Measurements from ENCODE around the gene MBNL1.
"Not testable (repeated sequence)": the region's sequence is repeated elsewhere in the genome, so short reads cannot be mapped to it uniquely, and the experiment has no call there.

Gene MBNL1

DNA sequence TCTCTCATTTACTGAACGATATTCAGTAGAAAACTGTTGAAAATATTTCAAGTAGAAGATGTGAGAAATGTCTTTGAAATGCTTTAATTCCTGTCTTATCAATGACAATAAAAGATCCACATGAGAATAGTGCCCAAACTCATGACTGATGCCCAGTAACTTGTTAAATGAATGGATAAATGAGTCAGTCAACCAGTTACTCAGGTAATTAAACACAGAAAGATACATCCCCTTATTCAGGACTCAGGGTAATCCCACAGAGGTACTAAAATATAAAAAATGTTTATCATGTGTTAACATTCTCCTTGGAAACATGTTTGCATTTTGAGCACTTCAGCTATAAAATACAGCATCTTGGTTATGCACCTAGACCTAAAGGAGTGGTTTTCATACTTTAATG, 169.5 kb downstream of the MBNL1 start:
- DNase-seq (no peak), ATAC-seq (replicated peaks) (no peak)
- no peak overlapping the region for H3K4me3 Mint-ChIP-seq
- H3K4me1 Mint-ChIP-seq = peaks cover 23 to 55% of the 10 kb centered on the region in 2 donors
- peaks cover 47 to 56% of the 10 kb centered on the region in 2 donors for H3K36me3 Mint-ChIP-seq
- H3K27me3 Mint-ChIP-seq = no peaks in the 10 kb centered on the region
- peaks cover 7 to 10% of the 10 kb centered on the region in 2 donors for H3K9me3 Mint-ChIP-seq
- H3K27ac Mint-ChIP-seq = no peak overlapping the region

DNA sequence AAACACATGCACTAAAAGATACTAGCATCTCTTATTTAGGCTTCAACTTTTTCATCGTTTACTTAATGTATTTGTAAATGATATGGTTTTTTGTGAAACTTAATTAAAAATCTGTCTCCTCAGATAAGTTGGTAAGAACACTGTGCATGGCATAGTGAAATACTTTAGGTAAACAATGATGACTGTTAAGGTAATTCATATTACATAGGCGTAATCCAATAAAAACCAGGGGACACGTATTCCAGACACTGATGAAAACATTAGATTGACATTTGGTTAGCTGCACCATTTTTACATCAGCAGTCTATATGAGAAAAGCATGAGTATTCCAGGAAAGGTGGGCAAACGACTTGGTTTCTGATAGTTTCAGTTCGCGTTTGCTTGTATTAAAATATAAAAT, 170.0 kb downstream of the MBNL1 start:
- Mint-ChIP-seq H3K4me3 (no peak overlapping the region), H3K27me3 (no peaks in the 10 kb centered on the region), H3K36me3 (peaks cover 44 to 53% of the 10 kb centered on the region in 2 donors), H3K27ac (no peak overlapping the region), H3K4me1 (peaks cover 23 to 58% of the 10 kb centered on the region in 2 donors), H3K9me3 (peaks cover 7 to 10% of the 10 kb centered on the region in 2 donors)
- DNase-seq = no peak
- ATAC-seq (replicated peaks) = no peak

DNA sequence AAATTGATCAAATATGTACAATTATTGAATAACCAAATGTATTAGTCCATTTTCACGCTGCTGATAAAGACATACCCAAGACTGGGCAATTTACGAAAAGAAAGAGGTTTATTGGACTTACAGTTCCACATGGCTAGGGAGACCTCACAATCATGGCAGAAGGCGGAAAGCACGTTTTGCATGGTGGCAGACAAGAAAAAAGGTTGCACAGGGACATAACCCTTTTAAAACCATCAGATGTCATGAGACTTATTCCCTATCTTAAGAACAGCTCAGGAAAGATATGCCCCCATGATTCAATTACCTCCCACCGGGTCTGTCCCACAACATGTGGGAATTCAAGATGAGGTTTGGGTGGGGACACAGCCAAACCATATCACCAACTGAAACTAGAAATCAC, 171.5 kb downstream of the MBNL1 start:
- Mint-ChIP-seq H3K4me1 (peaks cover 16 to 57% of the 10 kb centered on the region in 2 donors), H3K36me3 (peaks cover 36 to 48% of the 10 kb centered on the region in 2 donors), H3K27ac (peak overlapping the region; percentile 56)
- H3K4me3 Mint-ChIP-seq; DNase-seq; H3K27me3 Mint-ChIP-seq; ATAC-seq (replicated peaks); H3K9me3 Mint-ChIP-seq: not testable (repeated sequence)

DNA sequence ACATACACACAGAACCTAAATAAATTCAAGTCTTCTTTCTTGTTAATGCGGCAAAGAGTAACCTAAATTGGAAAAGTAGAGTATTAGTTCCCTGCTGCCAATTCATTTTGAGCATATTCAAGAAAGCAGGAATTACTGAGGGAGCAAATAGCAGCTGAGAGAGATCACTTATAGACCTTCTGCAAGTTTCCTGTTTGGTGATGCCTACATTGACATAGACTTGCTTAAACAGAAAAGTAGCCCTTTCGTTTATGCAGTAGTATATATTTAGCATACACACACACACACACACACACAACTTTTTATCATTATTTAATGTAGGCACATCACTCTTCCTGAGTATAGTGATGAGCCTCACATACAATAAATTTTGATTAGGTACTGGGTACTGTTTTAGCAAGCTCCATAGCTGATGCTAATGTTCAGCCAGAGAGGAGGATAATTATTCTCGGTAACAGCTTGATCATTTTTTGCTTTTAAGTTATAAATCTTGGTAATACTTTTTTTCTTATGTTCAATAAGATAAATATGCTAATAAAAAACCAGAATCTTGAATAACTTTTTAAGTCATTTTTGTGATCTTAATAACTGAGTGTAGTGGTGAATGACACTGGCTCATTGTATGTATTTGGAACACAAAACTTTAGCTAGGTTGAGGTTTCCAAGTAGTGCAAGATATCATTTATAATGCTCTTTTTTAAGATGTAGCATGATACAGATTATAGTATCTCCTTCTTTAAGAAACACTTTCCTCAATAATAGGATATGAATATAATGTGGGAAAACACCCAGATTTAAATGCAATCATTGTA, 174.7 kb downstream of the MBNL1 start:
- peaks cover 37 to 49% of the 10 kb centered on the region in 2 donors for H3K36me3 Mint-ChIP-seq
- peak; percentile 45 to 50 for ATAC-seq (replicated peaks)
- H3K4me3 Mint-ChIP-seq = peak overlapping the region in 1 of 2 donors; percentile 4
- DNase-seq = no peak
- H3K9me3 Mint-ChIP-seq = peaks cover 3 to 6% of the 10 kb centered on the region in 2 donors
- peaks cover 22 to 61% of the 10 kb centered on the region in 2 donors for H3K4me1 Mint-ChIP-seq
- no peak overlapping the region for H3K27ac Mint-ChIP-seq
- H3K27me3 Mint-ChIP-seq = no peaks in the 10 kb centered on the region

DNA sequence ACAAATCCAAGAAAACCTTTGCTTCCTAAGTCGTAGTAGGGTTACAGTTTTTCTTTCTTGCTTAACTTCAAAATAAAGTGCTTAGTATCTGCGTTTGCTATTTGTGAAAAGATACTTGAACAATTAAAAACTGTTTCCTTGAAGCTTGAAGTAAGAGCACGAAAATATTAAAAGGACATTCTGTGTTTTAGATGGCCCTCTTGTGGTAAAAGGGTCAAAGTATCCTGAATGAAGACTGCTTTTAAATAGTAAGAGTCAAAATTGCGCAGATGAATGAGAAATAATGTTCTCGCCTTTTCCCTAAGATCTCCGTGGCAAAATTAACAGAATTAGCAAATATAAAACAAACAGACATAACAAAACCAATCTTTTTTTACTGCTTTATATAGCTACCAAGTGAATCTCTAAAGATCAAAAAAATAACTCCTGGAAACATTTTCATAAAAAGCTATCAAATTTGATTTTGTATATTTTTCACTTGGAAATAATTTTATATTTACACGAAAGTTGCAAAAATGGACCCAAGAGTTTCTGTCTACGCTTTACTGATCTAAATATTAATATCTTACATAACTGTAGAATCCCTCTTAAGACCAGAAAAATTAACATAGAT, 175.4 kb downstream of the MBNL1 start:
- ATAC-seq (replicated peaks) (peak in 1 of 2 donors; percentile 52), DNase-seq (no peak)
- peaks cover 31 to 42% of the 10 kb centered on the region in 2 donors for H3K36me3 Mint-ChIP-seq
- H3K4me1 Mint-ChIP-seq = peaks cover 21 to 56% of the 10 kb centered on the region in 2 donors
- H3K27ac Mint-ChIP-seq = no peak overlapping the region
- no peaks in the 10 kb centered on the region for H3K27me3 Mint-ChIP-seq
- peaks cover 2 to 6% of the 10 kb centered on the region in 2 donors for H3K9me3 Mint-ChIP-seq
- no peak overlapping the region for H3K4me3 Mint-ChIP-seq

DNA sequence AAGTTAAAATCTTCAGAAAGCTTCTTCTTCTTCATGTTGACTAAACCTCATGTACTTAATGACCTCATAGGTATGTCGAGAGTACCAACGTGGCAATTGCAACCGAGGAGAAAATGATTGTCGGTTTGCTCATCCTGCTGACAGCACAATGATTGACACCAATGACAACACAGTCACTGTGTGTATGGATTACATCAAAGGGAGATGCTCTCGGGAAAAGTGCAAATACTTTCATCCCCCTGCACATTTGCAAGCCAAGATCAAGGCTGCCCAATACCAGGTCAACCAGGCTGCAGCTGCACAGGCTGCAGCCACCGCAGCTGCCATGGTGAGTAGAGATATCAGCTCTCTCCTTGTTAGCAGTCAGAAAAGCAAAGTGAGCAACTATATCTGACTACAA, 176.5 kb downstream of the MBNL1 start:
- no peak overlapping the region for H3K4me3 Mint-ChIP-seq
- H3K27me3 Mint-ChIP-seq = no peaks in the 10 kb centered on the region
- peaks cover 21 to 32% of the 10 kb centered on the region in 2 donors for H3K36me3 Mint-ChIP-seq
- no peak for DNase-seq
- H3K9me3 Mint-ChIP-seq = peaks cover 0 to under 1% of the 10 kb centered on the region in 2 donors
- H3K27ac Mint-ChIP-seq = peak overlapping the region; percentile 31
- peaks cover 17 to 45% of the 10 kb centered on the region in 2 donors for H3K4me1 Mint-ChIP-seq
- no peak for ATAC-seq (replicated peaks)

DNA sequence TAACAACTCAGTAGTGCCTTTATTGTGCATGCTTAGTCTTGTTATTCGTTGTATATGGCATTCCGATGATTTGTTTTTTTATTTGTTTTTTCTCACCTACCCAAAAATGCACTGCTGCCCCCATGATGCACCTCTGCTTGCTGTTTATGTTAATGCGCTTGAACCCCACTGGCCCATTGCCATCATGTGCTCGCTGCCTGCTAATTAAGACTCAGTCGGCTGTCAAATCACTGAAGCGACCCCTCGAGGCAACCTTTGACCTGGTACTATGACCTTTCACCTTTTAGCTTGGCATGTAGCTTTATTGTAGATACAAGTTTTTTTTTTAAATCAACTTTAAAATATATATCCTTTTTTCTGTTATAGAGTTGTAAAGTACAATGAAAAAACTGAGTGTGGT, 177.8 kb downstream of the MBNL1 start:
- DNase-seq (no peak), ATAC-seq (replicated peaks) (no peak)
- peak overlapping the region; percentile 92 for H3K27ac Mint-ChIP-seq
- peaks cover 26 to 40% of the 10 kb centered on the region in 2 donors for H3K36me3 Mint-ChIP-seq
- no peak overlapping the region for H3K4me3 Mint-ChIP-seq
- peaks cover 18 to 50% of the 10 kb centered on the region in 2 donors for H3K4me1 Mint-ChIP-seq
- H3K27me3 Mint-ChIP-seq = no peaks in the 10 kb centered on the region
- H3K9me3 Mint-ChIP-seq = no peaks in the 10 kb centered on the region

DNA sequence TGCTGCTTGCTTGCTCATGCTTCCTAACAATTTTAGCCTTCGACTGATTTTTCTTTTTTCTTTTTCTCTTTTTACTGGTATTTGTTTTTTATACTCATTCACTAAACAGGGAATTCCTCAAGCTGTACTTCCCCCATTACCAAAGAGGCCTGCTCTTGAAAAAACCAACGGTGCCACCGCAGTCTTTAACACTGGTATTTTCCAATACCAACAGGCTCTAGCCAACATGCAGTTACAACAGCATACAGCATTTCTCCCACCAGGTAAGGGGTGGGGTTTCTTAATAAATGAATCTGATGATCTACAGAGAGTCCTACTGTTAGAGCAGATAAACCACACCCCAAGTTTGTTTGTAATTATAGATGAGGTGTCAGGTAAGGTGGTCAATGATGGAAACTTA, 178.8 kb downstream of the MBNL1 start:
- Mint-ChIP-seq H3K36me3 (peaks cover 28 to 45% of the 10 kb centered on the region in 2 donors), H3K27me3 (no peaks in the 10 kb centered on the region)

DNA sequence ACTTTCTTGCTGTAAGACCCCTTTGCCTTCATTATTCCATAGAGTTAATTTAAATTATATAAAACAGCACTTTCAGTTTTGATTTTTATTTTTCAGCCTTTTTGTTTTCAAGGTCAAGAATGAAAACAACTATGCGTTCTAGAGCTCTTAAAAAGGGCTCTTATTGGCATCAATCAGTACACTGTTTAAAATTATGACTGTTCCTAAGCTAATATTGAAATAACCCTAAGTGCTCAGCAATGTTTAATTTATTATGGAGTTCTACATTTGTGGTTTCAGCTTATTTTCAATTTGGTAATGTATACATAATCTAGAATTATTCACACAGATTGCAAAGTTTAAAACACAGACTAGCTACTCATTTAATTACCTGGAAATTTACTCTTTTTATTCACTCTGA, 179.4 kb downstream of the MBNL1 start:
- Mint-ChIP-seq H3K9me3 (no peaks in the 10 kb centered on the region), H3K27ac (no peak overlapping the region), H3K4me3 (no peak overlapping the region)

More for the DNA sequence above, 178.8 kb downstream of the MBNL1 start:
- peak overlapping the region; percentile 85 for H3K27ac Mint-ChIP-seq
- DNase-seq = no peak
- no peaks in the 10 kb centered on the region for H3K9me3 Mint-ChIP-seq
- peaks cover 22 to 50% of the 10 kb centered on the region in 2 donors for H3K4me1 Mint-ChIP-seq
- ATAC-seq (replicated peaks) = no peak
- no peak overlapping the region for H3K4me3 Mint-ChIP-seq

DNA sequence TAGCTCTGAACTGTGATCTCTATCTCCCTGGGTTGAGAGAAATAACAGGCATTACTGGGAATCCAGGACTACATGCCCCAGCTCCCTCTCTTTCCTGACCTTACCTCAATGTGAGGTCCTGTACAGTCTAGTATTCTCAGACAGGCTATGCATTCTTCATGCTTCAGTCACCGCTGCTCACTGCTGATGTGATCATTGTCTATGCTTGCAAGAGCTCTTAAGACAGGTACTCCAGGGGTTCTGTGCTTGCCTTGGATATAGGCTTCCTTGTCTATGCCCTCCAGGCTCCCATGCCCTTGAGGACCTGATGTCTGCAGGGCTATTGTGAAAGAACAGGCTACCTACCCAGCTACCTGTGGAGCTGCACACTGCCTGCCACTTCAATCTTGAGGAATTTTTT, 183.6 kb downstream of the MBNL1 start:
- ATAC-seq (replicated peaks) = no peak
- Mint-ChIP-seq H3K27me3 (no peaks in the 10 kb centered on the region), H3K36me3 (peaks cover 25 to 39% of the 10 kb centered on the region in 2 donors), H3K27ac (peak overlapping the region; percentile 38), H3K4me3 (no peak overlapping the region), H3K4me1 (peaks cover 11 to 16% of the 10 kb centered on the region in 2 donors), H3K9me3 (no peaks in the 10 kb centered on the region)
- no peak for DNase-seq

More for the DNA sequence above, 179.4 kb downstream of the MBNL1 start:
- Mint-ChIP-seq H3K27me3 (no peaks in the 10 kb centered on the region), H3K36me3 (peaks cover 31 to 49% of the 10 kb centered on the region in 2 donors), H3K4me1 (peaks cover 21 to 44% of the 10 kb centered on the region in 2 donors)
- DNase-seq (no peak), ATAC-seq (replicated peaks) (no peak)

DNA sequence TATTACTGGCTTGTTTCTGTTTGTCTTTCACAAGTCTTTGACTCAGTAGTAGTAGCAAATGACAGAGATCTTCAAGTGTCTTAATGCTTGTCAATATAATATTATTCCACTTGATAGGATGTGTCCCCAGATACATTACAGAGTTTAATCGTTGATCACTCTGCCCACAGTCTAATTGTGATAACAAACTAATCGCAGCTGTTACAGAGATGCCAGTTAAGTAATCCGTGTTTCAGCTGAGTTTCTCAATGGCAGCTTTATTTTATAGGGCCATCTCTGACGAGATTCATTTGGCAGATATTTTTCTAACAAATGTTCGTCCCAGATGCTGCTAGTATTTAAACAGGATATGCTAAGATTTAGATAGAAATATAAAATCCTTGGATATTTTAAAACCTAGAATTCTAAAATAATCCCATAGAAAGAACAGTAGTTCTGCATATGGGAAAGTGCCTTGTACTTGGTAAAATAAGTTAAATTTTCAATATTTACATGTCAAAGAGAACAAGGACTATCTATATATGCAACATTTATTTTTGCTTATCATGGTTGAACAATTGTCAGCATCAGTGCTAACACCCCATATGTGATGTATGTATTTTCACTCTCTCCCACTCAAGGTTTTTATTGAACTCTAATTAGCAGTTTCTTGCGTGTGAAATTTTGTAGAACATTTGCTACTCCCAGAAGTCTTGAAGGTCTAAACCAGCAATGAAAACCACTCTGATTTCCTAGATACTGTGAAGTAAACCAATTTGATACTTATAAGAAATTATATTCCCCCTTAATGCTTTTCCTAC, 185.5 kb downstream of the MBNL1 start:
- ATAC-seq (replicated peaks) (no peak), DNase-seq (no peak)
- peaks cover 7 to 15% of the 10 kb centered on the region in 2 donors for H3K4me1 Mint-ChIP-seq
- no peaks in the 10 kb centered on the region for H3K9me3 Mint-ChIP-seq
- H3K4me3 Mint-ChIP-seq = no peak overlapping the region
- H3K27me3 Mint-ChIP-seq = no peaks in the 10 kb centered on the region
- H3K36me3 Mint-ChIP-seq = peaks cover 23 to 40% of the 10 kb centered on the region in 2 donors
- no peak overlapping the region for H3K27ac Mint-ChIP-seq

DNA sequence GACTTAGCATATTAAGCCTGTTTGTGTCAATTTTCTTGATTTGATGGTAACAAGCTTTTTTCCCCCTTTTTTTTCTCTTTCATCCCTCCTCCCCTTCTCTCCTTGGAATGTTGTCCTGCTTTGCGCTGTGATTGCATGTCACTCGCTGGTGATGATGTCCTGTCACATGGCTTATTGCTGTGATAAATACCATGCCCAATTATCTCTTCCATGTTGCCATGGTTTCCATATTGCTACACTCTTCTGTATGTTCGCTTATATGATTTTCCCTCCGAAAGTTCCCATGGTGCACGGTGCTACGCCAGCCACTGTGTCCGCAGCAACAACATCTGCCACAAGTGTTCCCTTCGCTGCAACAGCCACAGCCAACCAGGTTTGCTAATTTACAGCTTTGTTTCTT, 187.3 kb downstream of the MBNL1 start:
- no peak overlapping the region for H3K4me3 Mint-ChIP-seq
- peaks cover 23 to 36% of the 10 kb centered on the region in 2 donors for H3K36me3 Mint-ChIP-seq
- no peaks in the 10 kb centered on the region for H3K9me3 Mint-ChIP-seq
- H3K4me1 Mint-ChIP-seq = peaks cover 9 to 18% of the 10 kb centered on the region in 2 donors
- ATAC-seq (replicated peaks) (no peak), DNase-seq (no peak)
- H3K27me3 Mint-ChIP-seq = no peaks in the 10 kb centered on the region
- H3K27ac Mint-ChIP-seq = peak overlapping the region; percentile 56

DNA sequence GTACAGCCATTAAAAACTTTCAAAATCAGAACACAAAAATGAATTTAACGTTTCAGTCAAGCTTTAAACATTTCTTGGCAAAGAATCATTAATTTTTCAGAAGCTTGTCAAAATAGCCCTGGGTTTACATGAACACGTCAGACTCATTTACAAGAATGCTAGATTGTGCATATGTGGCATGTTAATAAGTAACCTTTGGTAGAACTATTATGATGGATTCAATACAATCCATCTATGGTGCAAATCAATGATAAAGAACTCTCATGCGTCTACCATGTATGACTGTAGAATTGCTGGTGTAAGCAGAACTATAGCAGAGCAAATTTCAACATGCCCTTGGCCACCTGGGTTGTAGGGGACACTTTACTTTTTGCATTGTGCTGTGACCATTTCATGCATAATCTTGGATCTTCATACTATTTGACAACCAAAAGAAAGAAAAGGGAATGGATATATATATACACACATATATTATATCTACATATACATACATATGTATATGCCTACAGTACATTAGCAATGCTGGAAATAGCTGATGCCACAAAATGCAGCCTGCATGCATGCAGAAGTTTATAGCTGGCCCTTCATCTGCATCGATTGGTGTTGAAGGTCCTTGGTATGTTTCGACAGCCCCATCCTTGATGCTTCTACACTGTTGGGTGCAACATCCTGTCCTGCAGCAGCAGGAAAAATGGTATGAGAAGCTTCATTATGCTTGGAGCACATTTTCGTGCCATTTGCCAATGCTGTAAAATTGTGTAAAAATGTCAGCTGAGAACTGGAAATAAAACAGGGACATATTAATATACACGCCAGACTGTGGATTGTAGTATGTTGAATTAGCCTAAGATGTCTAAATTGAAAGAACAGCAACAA, 189.0 kb downstream of the MBNL1 start:
- H3K4me1 Mint-ChIP-seq = peaks cover 7 to 11% of the 10 kb centered on the region in 2 donors
- H3K9me3 Mint-ChIP-seq = no peaks in the 10 kb centered on the region
- ATAC-seq (replicated peaks) (no peak), DNase-seq (no peak)
- H3K27ac Mint-ChIP-seq = no peak overlapping the region
- no peaks in the 10 kb centered on the region for H3K27me3 Mint-ChIP-seq
- peaks cover 17 to 25% of the 10 kb centered on the region in 2 donors for H3K36me3 Mint-ChIP-seq
- no peak overlapping the region for H3K4me3 Mint-ChIP-seq
